HFF-Myc (cell line): ENCODE data around the gene RMND1.

ENCODE experiments used
- DNase-seq: peaks from one replicate; pipeline ENCODE4 v3.0.0-alpha.2; 2011; ENCODE audit warnings: low read depth; ENCODE audit errors: extremely low read depth
- H3K4me3 ChIP-seq: replicated peaks from 2 replicates; pipeline ENCODE4 v1.5.1; 2011; ENCODE audit warnings: low read depth, mild to moderate bottlenecking, control low read depth, low read length
- TF ChIP-seq, protein P1 (sequence below): IDR thresholded peaks from 2 replicates; pipeline ENCODE4 v1.5.1; 2012; ENCODE audit warnings: mild to moderate bottlenecking, low read depth, low read length, control low read depth; ENCODE audit errors: missing control alignments

The RMND1 gene

DNA sequence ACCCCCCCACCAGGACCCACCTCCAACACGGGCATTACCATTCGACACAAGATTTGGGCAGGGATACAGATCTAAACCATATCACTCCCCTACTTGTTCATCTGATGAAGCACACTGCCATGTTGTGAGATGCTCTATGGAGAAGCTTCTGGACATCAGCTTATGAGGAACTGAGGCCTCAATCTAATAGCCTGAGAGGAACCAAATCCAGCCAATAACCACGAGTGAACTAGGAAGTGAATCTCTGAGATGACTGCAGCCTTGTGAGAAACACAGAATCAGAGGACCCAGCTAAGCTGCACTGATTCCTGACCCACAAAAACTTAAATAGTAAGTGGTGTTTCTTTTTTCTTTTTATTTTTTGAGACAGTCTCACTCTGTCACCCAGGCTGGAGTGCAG, 39.0 kb downstream of the RMND1 start:
- no peak for DNase-seq
- H3K4me3 ChIP-seq: no peak overlapping the region
- TF ChIP-seq, protein P1, sequence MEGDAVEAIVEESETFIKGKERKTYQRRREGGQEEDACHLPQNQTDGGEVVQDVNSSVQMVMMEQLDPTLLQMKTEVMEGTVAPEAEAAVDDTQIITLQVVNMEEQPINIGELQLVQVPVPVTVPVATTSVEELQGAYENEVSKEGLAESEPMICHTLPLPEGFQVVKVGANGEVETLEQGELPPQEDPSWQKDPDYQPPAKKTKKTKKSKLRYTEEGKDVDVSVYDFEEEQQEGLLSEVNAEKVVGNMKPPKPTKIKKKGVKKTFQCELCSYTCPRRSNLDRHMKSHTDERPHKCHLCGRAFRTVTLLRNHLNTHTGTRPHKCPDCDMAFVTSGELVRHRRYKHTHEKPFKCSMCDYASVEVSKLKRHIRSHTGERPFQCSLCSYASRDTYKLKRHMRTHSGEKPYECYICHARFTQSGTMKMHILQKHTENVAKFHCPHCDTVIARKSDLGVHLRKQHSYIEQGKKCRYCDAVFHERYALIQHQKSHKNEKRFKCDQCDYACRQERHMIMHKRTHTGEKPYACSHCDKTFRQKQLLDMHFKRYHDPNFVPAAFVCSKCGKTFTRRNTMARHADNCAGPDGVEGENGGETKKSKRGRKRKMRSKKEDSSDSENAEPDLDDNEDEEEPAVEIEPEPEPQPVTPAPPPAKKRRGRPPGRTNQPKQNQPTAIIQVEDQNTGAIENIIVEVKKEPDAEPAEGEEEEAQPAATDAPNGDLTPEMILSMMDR: no peak

DNA sequence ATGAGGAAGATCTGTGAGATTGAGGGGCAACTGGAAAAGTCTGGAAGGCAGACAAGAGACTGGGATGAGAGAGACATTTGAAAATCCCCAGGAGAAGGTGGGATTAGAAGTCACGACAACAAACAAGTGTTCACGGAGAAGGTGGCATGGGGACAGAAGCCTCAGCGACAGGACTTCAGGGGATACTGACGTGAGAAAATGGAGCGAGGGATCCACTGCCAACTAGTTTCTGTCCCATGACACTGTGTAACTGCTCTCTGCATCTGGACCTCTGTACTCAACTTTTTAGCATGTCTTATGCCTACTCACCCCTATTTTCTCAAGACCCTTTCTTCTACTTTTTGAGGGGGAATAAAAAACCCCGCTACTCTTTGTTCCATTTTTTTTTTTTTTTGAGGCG, 42.2 kb downstream of the RMND1 start:
- no peak overlapping the region for H3K4me3 ChIP-seq
- DNase-seq: no peak
- TF ChIP-seq, protein P1: no peak

DNA sequence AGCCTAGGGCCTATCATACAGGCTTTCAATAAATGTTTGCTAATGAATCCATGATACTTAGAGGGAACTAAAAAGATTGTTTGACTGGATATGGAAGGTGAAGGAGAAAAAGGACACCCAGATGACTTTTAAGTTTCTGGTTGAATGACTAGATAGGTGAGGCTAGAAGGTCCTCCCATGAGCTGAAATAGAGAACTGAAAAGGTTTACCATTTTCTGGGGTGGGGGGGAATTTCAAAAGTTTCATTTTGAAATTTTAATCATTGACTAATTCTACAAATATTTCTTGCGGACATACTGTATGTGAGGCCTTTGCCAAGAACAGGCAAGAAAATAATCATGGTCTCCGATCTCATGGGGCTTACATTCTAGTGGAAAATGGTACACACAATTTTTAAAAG, 42.7 kb downstream of the RMND1 start:
- DNase-seq: no peak
- TF ChIP-seq, protein P1: no peak

DNA sequence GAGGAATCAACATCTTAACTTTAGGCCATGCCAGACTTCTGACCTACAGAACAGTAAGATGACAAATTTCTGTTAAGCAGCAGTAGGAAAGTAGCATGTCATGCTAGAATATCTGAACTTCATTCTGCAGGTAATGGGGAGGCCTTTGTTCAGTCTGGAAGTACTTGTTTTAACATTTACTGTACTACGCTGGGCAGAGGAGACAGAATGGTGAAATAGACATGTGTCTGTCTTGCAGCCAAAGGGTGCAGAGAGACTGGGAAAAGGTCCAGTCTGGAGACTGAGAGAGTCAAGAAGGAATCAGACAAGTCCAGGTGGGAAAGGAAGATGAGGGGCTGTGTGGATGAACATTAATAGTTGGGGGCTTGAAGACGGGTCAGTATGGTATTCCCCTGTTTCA, 43.1 kb downstream of the RMND1 start:
- H3K4me3 ChIP-seq: no peak overlapping the region
- no peak for DNase-seq
- TF ChIP-seq, protein P1: no peak

More for the DNA sequence above, 42.7 kb downstream of the RMND1 start:
- no peak overlapping the region for H3K4me3 ChIP-seq

DNA sequence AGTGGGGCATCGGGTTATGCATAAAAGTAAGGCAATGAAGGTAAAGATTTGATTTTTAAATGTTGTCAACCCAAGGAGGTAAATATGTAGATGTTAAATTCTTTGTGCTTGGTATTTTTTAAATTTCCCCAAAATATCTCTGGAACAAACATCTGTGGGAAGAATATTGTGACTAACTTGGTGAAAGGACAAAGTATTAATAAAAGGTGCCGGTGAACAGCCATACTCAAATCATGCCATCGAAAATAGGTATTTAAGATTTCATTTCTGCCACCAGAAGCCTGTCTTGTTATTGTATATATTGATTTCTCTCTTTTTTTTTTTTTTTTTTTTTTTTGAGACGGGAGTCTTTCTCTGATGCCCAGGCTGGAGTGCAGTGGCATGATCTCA, 48.0 kb downstream of the RMND1 start:
- TF ChIP-seq, protein P1: no peak
- no peak for DNase-seq
- no peak overlapping the region for H3K4me3 ChIP-seq

DNA sequence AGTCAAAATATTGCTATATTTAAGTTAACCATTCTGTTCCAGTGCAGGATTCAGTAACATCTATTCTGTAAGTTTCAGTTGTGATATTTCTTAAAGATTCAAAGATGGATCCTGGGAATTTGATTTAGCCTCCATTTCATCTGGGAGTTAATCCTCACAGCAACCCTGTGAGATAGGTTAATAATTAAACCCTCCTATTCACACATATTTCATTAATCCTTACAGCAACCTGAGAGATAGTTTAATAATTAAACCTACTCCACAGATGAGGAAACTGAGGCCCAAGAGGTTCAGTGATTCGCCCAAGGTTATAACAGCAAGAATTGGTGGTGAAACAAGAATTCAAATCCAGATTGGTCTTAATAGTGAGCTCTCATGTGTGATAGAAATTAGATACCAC, 49.7 kb downstream of the RMND1 start:
- TF ChIP-seq, protein P1: no peak
- DNase-seq: no peak
- no peak overlapping the region for H3K4me3 ChIP-seq

DNA sequence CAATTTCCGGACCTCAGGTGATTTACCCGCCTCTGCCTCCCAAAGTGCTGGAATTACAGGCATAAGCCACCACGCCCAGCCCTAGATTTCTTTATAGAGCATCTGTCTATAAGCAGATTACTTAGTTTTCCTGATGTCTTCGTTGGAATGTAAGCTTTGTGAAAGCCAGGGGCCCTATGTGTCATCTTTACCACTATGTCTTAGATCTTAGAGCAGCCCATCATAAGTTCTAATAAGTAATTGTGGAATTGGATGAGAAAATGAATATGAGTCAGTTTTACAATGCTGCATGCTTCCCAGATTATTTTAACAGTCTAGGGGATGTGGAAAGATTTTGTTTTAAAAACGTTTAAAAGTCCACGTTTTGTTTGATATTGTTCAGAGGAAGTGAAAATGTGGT, 51.5 kb downstream of the RMND1 start:
- DNase-seq: no peak
- H3K4me3 ChIP-seq: no peak overlapping the region
- TF ChIP-seq, protein P1: no peak
